ENCODE results near the gene OVOL1.

OVOL1 gene

DNA sequence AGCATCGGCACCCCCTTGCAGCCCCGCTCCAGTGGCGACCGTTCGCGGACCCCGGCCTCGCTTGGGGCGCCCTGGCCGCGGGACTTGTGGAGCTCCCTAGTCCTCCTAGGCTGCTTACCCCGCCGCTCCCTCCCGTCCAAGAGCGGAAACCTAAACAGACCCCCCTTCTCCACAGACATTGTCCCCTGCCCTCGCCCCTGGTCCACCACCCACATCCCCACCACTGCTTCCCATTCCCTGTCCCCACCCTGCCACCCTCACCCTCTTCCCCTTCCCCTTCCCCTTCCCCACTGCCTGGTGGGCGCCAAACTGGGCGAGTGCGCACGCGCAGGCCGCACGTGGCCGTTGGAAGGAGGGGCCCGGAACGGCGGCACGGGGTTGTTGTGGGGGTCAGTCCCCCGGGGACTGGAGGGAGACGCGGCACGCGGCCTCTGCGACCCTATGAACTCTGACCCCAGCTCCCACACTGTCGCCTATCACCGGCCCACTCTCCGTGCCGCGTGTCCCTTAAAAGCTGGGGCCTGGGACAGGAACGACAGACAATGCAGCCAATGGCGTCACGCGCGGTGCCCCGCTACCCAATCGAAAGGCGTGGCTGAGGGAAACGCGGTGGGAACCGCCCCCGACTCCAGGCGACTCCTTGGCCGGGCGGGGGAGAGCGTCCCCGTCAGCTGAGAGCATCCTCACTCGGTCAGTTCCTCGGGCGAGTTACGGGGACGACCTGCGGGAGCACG is 46.6 kb downstream of the OVOL1 start, which contains the start of gene SNX32:
Gene SNX32, plus strand, starts transcription at position 667 of the 734 bp plus-strand sequence. CDS start 103 bp downstream, outside the sequence.
- H3K36me3 Mint-ChIP-seq (ENCODE audit: low read depth), result no peaks in the 10 kb centered on the region

DNA sequence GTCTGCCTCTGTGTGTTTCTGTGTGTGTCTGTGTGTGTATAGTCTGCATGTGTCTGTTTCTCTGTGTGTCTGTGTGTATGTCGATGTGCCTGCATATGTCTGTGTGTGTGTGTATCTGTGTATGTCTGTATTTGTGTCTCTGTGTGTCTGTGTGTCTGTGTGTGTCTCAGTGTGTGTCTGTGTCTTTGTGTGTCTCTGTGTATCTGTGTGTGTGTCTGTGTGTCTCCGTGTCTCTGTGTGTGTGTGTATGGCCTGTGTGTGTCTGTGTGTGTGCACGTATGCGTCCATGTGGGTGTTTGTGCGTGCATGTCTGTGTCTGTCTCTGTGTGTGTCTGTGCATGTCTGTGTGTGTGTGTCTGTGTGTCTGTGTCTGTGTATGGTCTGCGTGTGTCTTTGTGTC is 47.3 kb downstream of the OVOL1 start:
- Mint-ChIP-seq H3K27ac (no peak overlapping the region), H3K4me1 (peaks cover 15% of the 10 kb centered on the region), H3K4me3 (no peak overlapping the region), H3K27me3 (ENCODE audit: low read depth) (peaks cover 7% of the 10 kb centered on the region), H3K9me3 (no peaks in the 10 kb centered on the region), H3K36me3 (ENCODE audit: low read depth) (no peaks in the 10 kb centered on the region)
- TF ChIP-seq, protein P1, sequence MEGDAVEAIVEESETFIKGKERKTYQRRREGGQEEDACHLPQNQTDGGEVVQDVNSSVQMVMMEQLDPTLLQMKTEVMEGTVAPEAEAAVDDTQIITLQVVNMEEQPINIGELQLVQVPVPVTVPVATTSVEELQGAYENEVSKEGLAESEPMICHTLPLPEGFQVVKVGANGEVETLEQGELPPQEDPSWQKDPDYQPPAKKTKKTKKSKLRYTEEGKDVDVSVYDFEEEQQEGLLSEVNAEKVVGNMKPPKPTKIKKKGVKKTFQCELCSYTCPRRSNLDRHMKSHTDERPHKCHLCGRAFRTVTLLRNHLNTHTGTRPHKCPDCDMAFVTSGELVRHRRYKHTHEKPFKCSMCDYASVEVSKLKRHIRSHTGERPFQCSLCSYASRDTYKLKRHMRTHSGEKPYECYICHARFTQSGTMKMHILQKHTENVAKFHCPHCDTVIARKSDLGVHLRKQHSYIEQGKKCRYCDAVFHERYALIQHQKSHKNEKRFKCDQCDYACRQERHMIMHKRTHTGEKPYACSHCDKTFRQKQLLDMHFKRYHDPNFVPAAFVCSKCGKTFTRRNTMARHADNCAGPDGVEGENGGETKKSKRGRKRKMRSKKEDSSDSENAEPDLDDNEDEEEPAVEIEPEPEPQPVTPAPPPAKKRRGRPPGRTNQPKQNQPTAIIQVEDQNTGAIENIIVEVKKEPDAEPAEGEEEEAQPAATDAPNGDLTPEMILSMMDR (IDR thresholded peaks at IDR 0.05; ENCODE audit: unreplicated experiment in 3 of 3), result no peak

More for the DNA sequence above, 46.6 kb downstream of the OVOL1 start, which contains the start of gene SNX32:
- peaks cover 7% of the 10 kb centered on the region for H3K27me3 Mint-ChIP-seq (ENCODE audit: low read depth)
- TF ChIP-seq, protein P1 (IDR thresholded peaks at IDR 0.05; ENCODE audit: unreplicated experiment in 3 of 3), result no peak
- H3K4me1 Mint-ChIP-seq, result peaks cover 15% of the 10 kb centered on the region
- H3K4me3 Mint-ChIP-seq, result no peak within 1 kb of the TSS
- H3K9me3 Mint-ChIP-seq, result no peaks in the 10 kb centered on the region
- peak within 1 kb of the TSS in 1 of 3 experiments; percentile 64 for H3K27ac Mint-ChIP-seq

DNA sequence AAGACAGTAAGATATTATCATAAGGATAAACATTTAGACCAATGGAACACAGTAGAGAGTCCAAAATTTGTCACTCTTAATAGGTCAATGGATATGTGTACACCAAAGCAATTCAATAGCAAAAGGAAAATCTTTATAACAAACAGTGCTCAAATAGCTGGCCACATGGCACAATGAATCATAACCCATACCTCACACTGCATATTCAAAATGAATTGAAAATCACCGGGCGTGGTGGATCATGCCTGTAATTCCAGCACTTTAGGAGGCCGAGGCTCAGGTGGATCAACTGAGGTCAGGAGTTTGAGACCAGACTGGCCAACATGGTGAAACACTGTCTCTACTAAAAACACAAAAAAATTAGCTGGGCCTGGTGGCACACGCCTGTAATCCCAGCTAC is 55.3 kb downstream of the OVOL1 start:
- H3K27ac Mint-ChIP-seq, result no peak overlapping the region
- H3K27me3 Mint-ChIP-seq (ENCODE audit: low read depth), result no peaks in the 10 kb centered on the region
- no peaks in the 10 kb centered on the region for H3K9me3 Mint-ChIP-seq
- TF ChIP-seq, protein P1 (IDR thresholded peaks at IDR 0.05; ENCODE audit: unreplicated experiment in 3 of 3), result no peak
- no peaks in the 10 kb centered on the region for H3K4me1 Mint-ChIP-seq
- no peak overlapping the region for H3K4me3 Mint-ChIP-seq
- no peaks in the 10 kb centered on the region for H3K36me3 Mint-ChIP-seq (ENCODE audit: low read depth)

DNA sequence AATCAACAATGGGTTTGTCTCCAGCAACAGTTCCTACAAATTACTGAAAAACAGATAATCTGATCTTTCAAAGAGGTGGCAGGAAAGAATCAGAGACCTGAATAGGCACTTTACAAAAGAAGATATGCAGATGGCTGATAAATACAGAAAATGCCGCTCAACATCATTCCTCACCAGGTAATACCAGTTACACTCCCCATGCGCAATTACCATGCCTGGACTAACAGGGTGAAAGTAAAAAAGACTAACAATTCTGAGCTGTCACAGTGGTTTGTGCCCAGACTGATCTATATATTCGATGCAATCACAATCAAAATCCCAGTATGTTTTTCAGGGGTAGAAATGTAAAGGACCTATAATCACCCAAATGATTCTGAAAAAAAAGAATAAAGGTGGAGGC is 56.9 kb downstream of the OVOL1 start:
- Mint-ChIP-seq H3K4me1 (no peaks in the 10 kb centered on the region), H3K27ac (no peak overlapping the region), H3K4me3 (no peak overlapping the region), H3K9me3 (no peaks in the 10 kb centered on the region), H3K27me3 (ENCODE audit: low read depth) (no peaks in the 10 kb centered on the region), H3K36me3 (ENCODE audit: low read depth) (no peaks in the 10 kb centered on the region)
- TF ChIP-seq, protein P1 (IDR thresholded peaks at IDR 0.05; ENCODE audit: unreplicated experiment in 3 of 3), result no peak

DNA sequence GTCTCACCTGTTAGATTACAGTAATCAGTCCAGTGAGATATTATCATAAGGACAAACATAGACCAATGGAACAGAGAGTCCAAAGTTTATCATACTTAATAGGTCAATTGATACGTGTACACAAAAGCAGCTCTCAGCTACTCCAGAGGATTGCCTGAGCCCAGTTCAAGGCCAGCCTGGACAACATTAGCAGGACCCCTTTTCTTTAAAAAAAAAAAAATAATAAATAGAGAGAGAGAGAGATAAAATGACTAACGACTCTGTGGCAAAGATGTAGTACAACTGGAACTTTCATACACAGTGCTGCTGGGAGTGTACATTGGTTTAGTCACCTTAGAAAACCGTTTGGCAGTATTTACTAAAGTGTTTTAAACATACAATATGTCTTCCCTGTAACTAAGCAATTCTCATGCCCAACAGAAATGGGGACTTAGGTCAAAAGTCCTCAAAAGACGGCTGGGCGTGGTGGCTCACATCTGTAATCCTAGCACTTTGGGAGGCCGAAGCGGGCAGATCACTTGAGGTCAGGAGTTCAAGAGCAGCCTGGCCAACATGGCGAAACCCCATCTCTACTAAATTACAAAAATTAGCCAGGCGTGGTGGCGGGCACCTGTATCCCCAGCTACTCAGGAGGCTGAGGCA is 57.5 kb downstream of the OVOL1 start:
- TF ChIP-seq, protein P1 (IDR thresholded peaks at IDR 0.05; ENCODE audit: unreplicated experiment in 3 of 3), result no peak
- Mint-ChIP-seq H3K36me3 (ENCODE audit: low read depth) (no peaks in the 10 kb centered on the region), H3K9me3 (no peaks in the 10 kb centered on the region), H3K4me3 (no peak overlapping the region), H3K27me3 (ENCODE audit: low read depth) (no peaks in the 10 kb centered on the region), H3K27ac (no peak overlapping the region), H3K4me1 (no peaks in the 10 kb centered on the region)
